ENCODE data around the gene RIPOR3. TPM values are rescaled to one million over a fixed set of nuclear protein-coding genes. Genes with fewer than 3 reads are reported as not detected.
A peak's percentile ranks its signal among the peaks of the same experiment; 100 is the strongest.
"Not testable (repeated sequence)": the region's sequence is repeated elsewhere in the genome, so short reads cannot be mapped to it uniquely, and the experiment has no call there.

The RIPOR3 gene
- polyA plus RNA-seq, 4 donors = 6.2 to 7.1 (median 6.6) TPM

DNA sequence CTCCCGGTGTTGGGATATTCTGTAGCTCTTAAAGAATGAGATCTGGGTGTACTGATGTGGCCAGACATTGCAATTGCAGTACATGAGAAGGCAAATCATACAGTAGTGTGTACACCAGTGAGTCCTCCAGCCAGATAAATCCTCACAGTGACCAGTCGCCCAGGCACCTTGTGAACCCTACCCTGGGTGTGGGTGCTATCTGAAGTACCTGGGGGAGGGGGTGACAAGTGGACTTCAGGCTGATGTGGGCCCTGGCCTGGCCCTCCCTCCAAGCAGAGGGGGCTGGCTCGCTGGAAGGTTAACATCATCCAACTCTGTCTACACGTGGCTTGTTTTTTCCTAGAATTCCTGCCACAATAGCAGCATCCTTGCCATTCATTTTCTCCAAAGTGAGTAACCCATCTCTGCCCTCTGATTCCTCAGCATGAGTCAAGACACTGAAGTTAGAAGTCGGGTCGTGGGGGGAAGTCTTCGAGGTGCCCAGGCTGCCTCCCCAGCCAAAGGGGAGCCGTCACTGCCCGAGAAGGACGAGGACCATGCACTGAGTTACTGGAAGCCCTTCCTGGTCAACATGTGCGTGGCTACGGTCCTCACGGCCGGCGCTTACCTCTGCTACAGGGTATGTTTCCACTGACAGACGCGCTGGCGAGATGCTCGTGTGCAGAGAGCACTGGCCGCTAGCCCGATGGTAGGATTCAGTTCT lies 110.3 kb downstream of the RIPOR3 start:
- no peak for DNase-seq (ENCODE audit: low read depth in 4 of 4, low spot score in 3 of 4)

DNA sequence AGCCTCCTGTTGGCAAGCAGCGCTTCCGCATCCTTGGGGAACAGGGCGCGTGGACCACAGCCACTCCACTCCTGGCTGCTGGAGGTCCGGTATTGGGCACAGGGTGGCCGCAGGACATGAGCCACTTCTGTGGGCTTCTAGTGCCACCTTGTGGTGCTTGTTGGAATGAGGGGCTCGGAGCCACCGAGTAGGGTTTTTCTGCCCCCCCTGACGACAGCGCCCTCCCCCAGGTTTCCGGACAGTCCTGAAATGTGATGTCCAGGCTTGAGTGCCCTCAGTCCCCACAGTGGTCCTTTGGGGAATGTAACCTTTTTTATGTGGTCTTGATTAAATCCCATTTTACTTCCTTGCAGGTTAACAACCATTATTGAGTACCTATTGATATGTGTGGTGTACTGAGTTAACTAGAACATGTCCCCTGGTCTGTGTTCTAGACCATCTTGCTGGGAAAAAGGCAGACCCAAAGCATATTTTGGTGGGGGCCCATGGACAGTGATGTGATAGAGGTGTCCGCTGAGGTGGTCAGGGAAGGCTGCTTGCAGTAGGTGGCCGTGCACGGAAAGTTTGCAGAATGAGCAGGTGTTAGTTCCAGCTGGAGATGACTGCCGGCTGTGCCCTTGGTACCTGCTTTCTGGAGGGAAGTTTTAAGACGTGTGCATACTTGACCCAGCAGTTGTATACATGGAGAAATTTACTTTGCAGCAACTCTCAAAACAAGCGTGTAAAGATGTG lies 111.2 kb downstream of the RIPOR3 start:
- peak in 1 of 4 donors; percentile 31 for DNase-seq (ENCODE audit: low read depth in 4 of 4, low spot score in 3 of 4)

GRCh38 chr20:50579511-50579910 lies 111.8 kb downstream of the RIPOR3 start:
- DNase-seq (ENCODE audit: low read depth in 4 of 4, low spot score in 3 of 4) = no peak

- no peak for DNase-seq (ENCODE audit: low read depth in 4 of 4, low spot score in 3 of 4)
Measured at GRCh38 chr20:50578778-50579165, 112.6 kb downstream of the RIPOR3 start.

DNA sequence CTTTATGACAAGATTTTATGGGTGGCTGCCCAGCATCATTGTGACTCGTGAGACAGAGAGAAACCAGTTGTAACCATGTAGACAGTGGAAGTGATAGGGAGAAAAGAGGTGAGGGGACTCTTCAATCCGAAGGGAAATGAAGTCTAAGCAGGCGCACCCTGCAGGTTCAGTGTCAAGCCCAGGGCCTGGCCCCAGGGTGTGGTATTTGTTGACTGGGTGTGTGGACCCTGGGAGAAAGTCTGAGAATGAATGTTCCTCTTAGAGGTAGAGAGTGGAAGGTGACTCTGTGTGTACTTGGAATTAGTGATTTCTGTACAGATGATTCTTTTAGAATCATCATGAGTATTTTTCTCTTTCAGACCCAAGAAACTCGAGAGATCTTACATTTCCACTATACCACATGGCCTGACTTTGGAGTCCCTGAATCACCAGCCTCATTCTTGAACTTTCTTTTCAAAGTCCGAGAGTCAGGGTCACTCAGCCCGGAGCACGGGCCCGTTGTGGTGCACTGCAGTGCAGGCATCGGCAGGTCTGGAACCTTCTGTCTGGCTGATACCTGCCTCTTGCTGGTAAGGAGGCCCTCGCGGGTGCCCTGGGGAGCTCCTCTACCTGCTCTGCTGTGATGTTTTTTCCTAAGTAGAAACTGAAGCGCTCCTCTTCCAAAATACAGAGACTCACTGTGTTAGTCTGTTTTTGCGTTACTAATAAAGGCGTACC lies 113.1 kb downstream of the RIPOR3 start:
- no peak for DNase-seq (ENCODE audit: low read depth in 4 of 4, low spot score in 3 of 4)

DNA sequence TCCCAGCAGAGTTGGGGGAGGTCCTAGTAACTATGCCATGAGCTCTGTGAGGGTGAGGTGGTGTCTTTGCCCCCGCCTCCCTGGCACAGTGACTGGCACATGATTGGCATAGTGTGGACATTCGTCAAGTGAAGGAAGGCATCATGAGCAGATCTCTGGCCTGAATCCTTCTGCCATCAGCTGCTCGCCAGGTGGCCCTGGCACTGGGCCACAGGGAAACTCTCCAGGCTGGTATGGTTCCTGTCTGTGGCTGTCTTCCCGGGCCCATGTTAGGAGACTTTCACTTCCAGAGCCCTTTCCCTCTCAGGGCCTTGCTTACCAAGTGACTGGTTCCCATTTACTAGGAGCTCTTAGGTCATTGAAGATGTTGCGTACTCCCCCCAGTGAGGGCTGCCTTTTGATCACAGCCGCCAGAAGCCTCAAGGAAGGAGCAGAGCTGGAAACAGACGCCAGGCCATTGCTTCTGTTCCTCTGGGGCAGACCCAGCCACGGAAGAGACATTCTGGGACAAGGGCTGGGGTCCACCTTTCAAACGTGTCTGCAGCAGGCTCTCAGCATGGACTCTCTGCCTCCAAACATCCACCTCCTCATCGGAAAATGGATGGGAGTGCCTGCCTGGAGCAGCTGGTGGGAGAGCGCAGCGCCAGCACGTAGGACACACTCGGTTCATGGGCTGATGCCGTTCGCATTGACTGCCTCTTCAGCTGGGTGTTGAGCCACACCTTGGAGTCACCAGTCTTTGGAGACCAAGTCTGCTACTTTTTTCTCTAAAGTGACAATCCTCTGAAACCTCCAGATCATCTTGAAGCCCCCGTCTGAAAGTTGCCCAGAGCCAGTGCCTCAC lies 113.9 kb downstream of the RIPOR3 start:
- DNase-seq (ENCODE audit: low read depth in 4 of 4, low spot score in 3 of 4) = no peak

- peak in 1 of 4 donors; percentile 31 for DNase-seq (ENCODE audit: low read depth in 4 of 4, low spot score in 3 of 4)
Measured at GRCh38 chr20:50575865-50576720, 115.2 kb downstream of the RIPOR3 start.

- DNase-seq (ENCODE audit: low read depth in 4 of 4, low spot score in 3 of 4) = no peak
Measured at GRCh38 chr20:50574586-50574985, 116.8 kb downstream of the RIPOR3 start.

- DNase-seq (ENCODE audit: low read depth in 4 of 4, low spot score in 3 of 4) = no peak
Measured at GRCh38 chr20:50574108-50574507, 117.2 kb downstream of the RIPOR3 start.

- DNase-seq (ENCODE audit: low read depth in 4 of 4, low spot score in 3 of 4) = no peak
Measured at GRCh38 chr20:50572938-50573777, 118.2 kb downstream of the RIPOR3 start.

DNA sequence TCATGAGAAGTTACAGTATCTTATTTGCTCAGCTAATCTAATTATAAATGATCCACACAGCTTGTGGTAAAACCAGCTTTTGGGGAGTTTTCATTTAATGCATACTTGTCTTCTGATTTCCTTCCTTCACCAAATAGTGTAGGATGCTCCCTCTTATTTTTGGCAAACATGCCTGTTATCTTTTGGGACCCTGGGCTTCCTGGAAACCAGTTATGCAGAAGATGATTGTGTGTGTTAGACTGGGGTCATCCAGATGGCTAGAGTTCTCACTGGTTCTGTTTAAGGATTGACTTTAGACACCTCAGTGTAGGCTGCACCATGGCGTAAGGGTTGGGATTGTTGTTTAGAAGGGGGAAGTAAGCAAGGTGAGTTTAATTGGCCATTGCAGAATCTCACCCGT lies 119.9 kb downstream of the RIPOR3 start:
- DNase-seq (ENCODE audit: low read depth in 4 of 4, low spot score in 3 of 4) = no peak

DNA sequence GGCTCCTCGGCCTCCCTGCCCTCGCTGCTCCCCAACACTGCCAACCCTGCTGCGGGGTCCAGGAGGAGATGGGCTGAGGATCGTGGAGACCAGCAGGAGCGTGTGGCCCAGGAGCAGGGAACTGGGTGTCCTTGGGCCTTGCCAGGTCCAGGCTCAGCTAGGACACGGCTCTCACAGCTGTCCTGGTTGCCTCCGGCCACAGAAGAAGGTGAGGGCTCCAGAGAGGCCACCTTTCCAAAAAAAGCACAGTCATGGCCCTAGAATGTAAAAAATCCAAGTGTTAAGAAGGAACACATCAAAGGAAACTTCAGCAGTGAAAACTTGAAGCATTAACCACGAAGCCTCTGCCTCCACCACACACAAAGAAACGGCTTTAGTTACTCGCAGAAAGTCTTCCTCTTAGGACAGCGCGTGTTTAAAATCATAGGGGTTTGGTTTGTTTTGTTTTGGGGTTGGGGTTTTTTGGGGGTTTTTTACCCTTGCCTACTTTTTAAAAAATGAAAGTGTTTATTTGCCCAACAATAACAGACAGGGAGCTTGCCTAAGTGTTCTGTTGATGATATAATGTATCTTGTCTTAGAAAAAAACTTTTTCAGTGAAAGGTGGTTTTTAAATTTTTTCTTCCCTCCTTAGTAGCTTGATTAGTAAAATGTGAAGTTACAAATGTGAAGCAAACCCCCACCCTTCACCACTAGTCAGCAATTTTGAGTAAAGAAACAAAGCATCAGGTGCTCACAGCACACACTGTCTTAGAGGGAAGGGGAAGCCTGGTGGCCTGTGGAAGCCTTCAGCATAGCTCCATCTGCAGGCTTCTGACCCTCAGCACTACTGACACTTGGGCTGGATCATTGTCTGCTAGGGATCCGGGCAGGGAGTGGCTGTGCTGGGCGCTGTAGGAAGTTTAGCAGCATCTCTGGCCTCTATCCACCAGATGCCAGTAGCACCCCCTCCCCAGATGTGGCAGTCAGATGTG lies 121.2 kb downstream of the RIPOR3 start:
- DNase-seq (ENCODE audit: low read depth in 4 of 4, low spot score in 3 of 4) = no peak

- DNase-seq (ENCODE audit: low read depth in 4 of 4, low spot score in 3 of 4) = not testable (repeated sequence)
Measured at GRCh38 chr20:50569487-50569863, 121.9 kb downstream of the RIPOR3 start.

GRCh38 chr20:50568549-50568942 lies 122.8 kb downstream of the RIPOR3 start:
- DNase-seq (ENCODE audit: low read depth in 4 of 4, low spot score in 3 of 4) = no peak

GRCh38 chr20:50567860-50568548 lies 123.3 kb downstream of the RIPOR3 start:
- no peak for DNase-seq (ENCODE audit: low read depth in 4 of 4, low spot score in 3 of 4)

GRCh38 chr20:50565871-50566270 lies 125.5 kb downstream of the RIPOR3 start:
- DNase-seq (ENCODE audit: low read depth in 4 of 4, low spot score in 3 of 4) = no peak

GRCh38 chr20:50565383-50565782 lies 126.0 kb downstream of the RIPOR3 start:
- DNase-seq (ENCODE audit: low read depth in 4 of 4, low spot score in 3 of 4) = no peak
